ENCODE results near the gene NBPF1.
"Not testable (repeated sequence)": the region's sequence is repeated elsewhere in the genome, so short reads cannot be mapped to it uniquely, and the experiment has no call there.

The NBPF1 gene

GRCh38 chr1:16605532-16606505 lies 7.5 kb downstream of the NBPF1 start:
- no peak for DNase-seq (ENCODE audit: low read depth)

- DNase-seq (ENCODE audit: low read depth) = no peak
These were observed 8.2 kb downstream of the NBPF1 start for GRCh38 chr1:16605213-16605525.

DNA sequence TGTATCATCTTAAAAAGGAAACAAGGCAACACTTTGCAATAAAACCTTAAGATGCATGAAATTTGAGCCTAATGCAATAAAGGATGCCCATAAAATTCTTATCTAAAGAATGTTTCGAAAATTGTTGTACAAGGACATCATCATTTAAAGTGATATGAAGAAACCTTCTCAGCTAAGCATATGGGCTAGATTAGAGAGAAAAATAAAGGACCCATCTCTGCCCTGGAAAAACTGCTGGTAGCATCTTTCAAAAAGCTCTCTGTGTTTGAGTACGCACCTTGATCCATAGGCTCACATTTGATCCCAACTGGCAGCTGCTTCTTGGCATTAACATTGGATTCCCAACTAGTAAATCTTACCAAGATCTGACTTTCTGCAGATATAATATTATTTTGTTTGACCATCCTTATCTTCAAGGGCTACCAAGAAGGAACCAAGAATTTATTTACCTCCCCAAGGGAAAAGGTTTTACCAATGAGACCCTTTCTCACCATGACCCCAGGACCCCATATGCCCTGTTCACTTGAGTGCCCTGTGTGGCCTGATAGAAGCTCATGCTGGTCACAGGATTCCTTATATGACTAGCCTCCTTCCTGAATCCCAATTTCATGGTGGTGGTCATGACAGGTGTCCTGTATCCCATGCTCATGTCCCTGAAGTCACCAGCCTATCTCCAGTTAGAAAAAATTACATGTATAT lies 8.7 kb downstream of the NBPF1 start:
- DNase-seq (ENCODE audit: low read depth) = not testable (repeated sequence)

DNA sequence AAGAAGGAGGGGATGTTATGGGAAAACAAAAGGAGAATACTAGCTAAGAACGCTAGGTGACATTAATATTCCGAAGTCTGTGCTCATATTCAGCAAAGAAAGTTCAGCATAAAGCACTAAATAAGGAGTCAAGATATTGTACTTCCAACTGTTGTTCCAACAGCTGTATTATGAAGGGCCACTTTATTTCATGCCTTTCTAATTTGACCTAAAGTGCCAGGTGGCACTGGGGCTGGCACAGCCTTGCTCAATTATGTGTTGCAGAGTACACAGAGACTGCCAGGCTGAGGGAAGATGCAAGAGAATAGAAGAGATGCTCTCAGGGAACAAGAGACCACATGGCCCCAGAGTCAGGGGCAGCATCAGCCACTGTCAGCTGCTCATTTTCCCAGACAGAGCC lies 9.7 kb downstream of the NBPF1 start:
- DNase-seq (ENCODE audit: low read depth) = not testable (repeated sequence)

- not testable (repeated sequence) for DNase-seq (ENCODE audit: low read depth)
These were observed 10.9 kb downstream of the NBPF1 start for GRCh38 chr1:16602336-16603011.

DNA sequence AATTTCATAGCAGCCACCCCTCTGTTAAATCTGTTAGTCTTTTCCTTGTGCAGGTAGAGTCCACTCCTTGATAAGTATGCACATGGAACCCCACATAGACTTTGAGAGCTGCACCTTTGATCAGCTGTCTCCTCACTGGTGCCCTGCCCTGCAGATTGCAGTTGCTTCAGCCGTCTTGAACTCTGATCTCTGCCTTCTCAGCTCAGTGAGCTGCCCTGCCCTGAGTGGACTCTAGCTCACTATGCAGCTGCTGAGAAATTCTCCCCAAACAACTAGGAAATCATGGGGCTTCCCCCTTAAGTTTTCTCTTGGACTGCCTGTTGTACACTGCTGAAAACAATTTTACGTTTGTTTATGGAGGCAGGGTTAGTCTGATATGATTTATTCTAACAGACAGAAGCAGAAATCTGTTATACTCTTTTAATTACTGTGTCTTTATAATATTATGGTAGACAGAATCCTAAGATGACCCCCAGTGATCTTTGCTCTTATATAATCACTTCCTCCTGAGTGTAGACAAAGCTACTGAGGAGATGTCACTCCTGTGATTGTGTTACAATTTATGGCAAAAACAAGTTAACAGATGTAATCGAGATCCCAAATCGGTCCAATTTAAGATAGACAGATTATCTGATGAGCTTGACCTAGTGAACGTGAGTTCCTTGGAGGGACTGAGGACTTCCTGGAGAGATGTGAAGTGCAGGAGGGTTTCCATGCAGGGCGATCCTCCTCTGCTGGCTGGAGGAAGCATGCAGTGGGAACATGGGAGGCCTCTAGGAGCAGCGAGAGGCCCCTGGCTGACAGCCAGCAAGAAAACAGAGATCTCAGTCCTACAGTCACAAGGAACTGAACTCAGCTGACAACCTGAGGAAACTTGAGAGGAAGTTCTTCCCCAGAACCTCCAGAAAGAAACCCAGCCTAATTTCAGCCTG lies 12.2 kb downstream of the NBPF1 start:
- DNase-seq (ENCODE audit: low read depth) = not testable (repeated sequence)

DNA sequence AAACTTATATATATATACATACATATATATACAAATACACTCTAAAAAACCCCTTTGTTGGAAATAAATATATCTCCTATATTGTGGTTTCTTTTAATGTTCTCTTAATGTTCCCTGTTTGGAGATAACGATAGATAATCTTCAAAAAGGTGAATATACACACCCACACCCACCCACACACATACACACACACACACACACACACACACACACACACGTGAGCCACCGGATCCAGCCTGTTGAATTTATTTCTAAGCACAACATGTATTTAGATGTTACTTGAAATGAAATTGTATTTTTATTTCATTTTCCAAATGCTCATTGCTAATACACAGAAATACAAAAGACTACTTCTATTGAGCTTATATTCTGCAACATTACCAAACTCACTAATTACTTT lies 14.0 kb downstream of the NBPF1 start:
- not testable (repeated sequence) for DNase-seq (ENCODE audit: low read depth)

DNA sequence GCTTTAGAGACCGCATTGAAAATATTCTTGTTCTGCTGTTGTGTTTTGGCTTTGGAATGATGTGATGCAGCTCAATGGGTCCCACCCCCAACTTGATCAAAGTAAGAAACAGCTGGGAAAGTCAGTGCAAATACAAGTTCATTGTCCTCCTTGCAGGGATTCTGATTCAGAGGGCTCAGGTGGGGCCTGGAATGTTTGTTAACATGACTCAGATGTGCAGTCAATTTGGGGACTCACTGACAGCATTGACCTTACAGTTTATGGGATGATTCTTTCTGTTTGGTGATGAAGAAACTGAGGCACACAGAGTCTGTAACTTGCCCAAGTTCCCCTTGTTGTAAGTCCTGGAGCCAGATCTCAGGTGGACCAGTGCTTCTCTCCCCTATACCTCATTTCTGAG lies 18.1 kb downstream of the NBPF1 start:
- DNase-seq (ENCODE audit: low read depth) = not testable (repeated sequence)

DNA sequence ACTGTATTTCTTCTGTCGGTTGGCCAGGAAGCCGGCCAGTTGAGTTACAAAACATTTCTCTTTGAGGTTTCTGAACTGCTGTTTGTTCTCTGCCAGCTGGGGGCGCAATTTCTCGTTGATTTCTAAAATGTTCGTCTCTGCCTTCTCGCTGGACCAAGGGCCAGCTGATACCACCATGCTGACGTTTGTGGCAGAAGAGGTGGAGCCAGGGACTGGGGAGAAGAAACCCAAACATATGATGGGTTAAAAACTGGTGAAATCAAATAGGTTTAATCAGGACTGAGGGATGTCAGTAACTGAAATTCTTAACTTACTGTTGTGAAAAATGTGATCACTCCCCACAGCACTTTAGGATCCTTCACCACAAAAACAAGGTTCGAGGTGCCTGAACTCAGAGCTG lies 21.5 kb downstream of the NBPF1 start:
- not testable (repeated sequence) for DNase-seq (ENCODE audit: low read depth)

DNA sequence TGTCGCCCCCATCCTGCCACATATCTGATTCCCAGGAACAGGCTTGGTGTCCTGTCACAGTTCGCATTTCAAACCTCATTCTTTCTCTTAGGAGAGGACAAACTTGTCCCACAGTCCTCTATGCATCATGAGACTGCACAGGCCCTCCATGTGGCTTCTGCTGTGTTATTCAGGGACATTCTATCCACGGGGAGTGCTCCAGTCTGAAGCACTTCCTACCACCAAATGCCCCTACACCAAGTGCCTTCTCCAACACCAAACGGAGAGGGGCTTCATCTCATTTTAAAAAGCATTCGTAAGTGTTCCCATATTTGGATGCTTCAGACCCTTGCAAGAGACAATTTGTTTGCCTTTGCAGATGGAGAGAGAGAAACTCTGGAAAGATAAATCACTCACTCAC lies 25.3 kb downstream of the NBPF1 start:
- DNase-seq (ENCODE audit: low read depth) = not testable (repeated sequence)

- not testable (repeated sequence) for DNase-seq (ENCODE audit: low read depth)
These were observed 25.7 kb downstream of the NBPF1 start for GRCh38 chr1:16587639-16588038.

DNA sequence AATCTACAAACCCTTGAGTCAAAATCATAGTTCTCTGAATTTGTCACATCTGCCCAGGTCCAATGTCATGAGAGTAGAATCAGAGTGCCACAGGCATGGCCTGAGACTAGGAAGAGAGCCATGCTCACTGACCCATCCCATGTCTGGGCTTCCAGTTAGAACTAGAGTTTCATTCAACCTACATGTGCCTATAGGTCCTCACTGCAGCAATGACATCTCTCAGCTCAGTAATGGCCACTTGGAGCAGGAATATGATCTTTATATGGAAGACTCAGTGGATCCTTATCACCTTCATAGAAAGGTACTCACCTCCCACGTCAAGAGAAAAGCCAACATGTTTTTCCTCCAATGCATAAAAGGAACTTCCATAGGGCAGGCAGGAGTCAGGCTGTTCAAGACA lies 48.0 kb downstream of the NBPF1 start:
- not testable (repeated sequence) for DNase-seq (ENCODE audit: low read depth)

DNA sequence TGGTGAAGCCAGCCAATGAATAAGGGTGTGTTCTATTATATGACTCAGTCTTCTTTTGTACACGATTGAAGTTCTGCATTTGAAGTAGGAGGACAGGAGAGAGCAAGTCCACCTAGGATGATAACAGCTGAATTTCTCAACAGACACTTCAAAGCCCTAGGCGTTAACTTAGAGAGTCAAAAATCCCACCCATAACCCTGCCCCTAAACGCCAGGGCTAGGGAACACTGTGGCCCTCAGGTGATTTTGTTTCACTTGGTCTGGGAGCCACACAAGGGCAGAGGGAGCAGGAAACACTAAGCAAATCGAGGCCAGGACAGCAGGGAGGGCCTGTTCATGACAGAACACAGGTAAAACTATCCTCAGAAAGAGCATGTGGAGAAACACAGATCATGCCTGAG lies 52.3 kb downstream of the NBPF1 start:
- not testable (repeated sequence) for DNase-seq (ENCODE audit: low read depth)

- DNase-seq (ENCODE audit: low read depth) = not testable (repeated sequence)
These were observed 52.9 kb downstream of the NBPF1 start for GRCh38 chr1:16560498-16560897.

GRCh38 chr1:16559688-16560087 lies 53.7 kb downstream of the NBPF1 start:
- not testable (repeated sequence) for DNase-seq (ENCODE audit: low read depth)

GRCh38 chr1:16557034-16557433 lies 56.3 kb downstream of the NBPF1 start:
- DNase-seq (ENCODE audit: low read depth) = not testable (repeated sequence)

DNA sequence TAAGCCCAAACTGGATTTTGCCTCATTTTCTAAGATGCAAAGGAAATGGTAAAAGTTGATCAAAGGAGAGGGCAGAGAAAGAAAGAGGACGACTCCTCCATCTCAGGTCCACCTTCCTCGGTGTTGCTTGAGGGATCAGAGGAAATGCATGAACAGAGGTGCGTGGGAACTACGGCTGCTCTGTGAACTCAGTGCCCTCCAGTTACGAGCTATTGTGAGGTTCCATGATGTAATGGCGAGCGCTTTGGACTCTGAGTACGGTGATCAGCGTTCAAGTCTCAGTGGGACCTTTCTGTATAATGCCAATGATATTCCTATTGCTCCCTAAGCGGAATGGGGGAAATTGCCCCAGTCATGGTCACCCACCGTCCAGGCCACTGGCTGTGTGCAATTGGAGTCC lies 60.1 kb downstream of the NBPF1 start:
- not testable (repeated sequence) for DNase-seq (ENCODE audit: low read depth)

- DNase-seq (ENCODE audit: low read depth) = not testable (repeated sequence)
These were observed 63.0 kb downstream of the NBPF1 start for GRCh38 chr1:16550212-16550918.

- DNase-seq (ENCODE audit: low read depth) = not testable (repeated sequence)
These were observed 63.8 kb downstream of the NBPF1 start for GRCh38 chr1:16549545-16549944.

DNA sequence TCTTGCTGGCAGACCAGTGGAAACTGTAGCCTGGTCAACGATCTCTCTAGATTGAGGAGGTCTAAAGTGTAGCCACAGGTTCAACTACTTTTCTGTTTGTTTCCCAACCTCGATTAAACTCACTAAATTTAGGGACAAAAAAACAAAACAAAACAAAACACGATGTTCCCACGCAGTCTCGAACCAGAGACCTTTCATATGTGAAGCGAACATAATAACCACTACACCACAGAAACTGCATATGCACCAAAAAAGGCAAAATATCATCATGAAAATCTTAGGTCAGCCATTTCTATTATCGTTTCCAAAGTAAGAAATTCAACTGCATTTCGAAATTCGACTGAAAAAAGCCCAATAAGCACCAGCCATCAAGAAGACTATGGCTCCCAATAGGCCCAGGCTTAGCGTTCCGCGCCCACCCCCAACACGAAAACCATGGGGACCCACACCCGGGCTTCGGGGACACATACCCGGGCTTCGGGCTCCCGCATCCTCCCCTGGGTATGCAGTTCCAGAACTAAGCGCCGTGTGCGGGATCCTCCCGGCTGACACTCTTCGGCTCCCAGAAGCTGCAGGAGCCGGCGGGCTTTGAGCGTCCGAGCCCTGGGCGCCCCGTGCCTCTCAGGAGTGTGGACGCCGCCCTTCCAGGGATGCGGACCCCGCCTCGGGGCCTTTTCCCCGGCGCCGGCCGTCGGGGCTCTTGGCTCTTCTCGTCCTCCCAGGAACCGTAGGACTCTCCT lies 65.7 kb downstream of the NBPF1 start:
- DNase-seq (ENCODE audit: low read depth) = not testable (repeated sequence)
